Fibroblast of lung (primary cell): Measurements from ENCODE around the gene MYCBP. TPM values are rescaled to one million over a fixed set of nuclear protein-coding genes. Genes with fewer than 3 reads are reported as not detected.
A peak's percentile ranks its signal among the peaks of the same experiment; 100 is the strongest.
"Not testable (repeated sequence)": the region's sequence is repeated elsewhere in the genome, so short reads cannot be mapped to it uniquely, and the experiment has no call there.

Experiments used
- DNase-seq, 2 donors: peaks; one replicate each; pipeline versions ENCODE4 v3.0.0 to v3.0.0-alpha.2; 2010; ENCODE audit warnings: low read depth in 2 of 2
- H2AFZ ChIP-seq: 2 replicates; pipeline ENCODE4 v1.5.1; 2012; ENCODE audit warnings: low read length, control low read depth, inconsistent platforms
- H3K27ac ChIP-seq: 2 replicates; pipeline ENCODE4 v1.5.1; 2011; ENCODE audit warnings: low read length, control low read depth; ENCODE audit not compliant: insufficient read depth
- H3K27me3 ChIP-seq: 2 replicates; pipeline ENCODE4 v1.5.1; 2011; ENCODE audit warnings: mild to moderate bottlenecking, low read length; ENCODE audit not compliant: control insufficient read depth, insufficient read depth
- H3K36me3 ChIP-seq: 2 replicates; pipeline ENCODE4 v1.5.1; 2011; ENCODE audit warnings: low read length; ENCODE audit not compliant: control insufficient read depth, insufficient read depth
- H3K4me1 ChIP-seq: 2 replicates; pipeline ENCODE4 v1.5.1; 2011; ENCODE audit warnings: low read length; ENCODE audit not compliant: control insufficient read depth, insufficient read depth; ENCODE audit errors: extremely low read depth
- H3K4me2 ChIP-seq: 2 replicates; pipeline ENCODE4 v1.5.1; 2011; ENCODE audit warnings: low read length, control low read depth; ENCODE audit not compliant: insufficient read depth; ENCODE audit errors: extremely low read depth
- H3K4me3 ChIP-seq, 4 experiments: fragments of 200-600 bp in 1 of 4; sonication (generic) in 1 of 4; replicated peaks in 1 of 4; 2 replicates each; pipeline ENCODE4 v1.5.1; 2011 to 2016; ENCODE audit warnings: low read length in 4 of 4, low read depth in 3 of 4, mild to moderate bottlenecking in 3 of 4, control low read depth in 2 of 4, inconsistent platforms in 1 of 4, mixed read lengths in 1 of 4; ENCODE audit not compliant: insufficient read depth in 1 of 4; ENCODE audit errors: control extremely low read depth in 1 of 4
- H3K79me2 ChIP-seq: 2 replicates; pipeline ENCODE4 v1.5.1; 2012; ENCODE audit warnings: mild to moderate bottlenecking, low read length, inconsistent platforms; ENCODE audit not compliant: control insufficient read depth, insufficient read depth
- H3K9ac ChIP-seq: 2 replicates; pipeline ENCODE4 v1.5.1; 2011; ENCODE audit warnings: mild to moderate bottlenecking, low read length, control low read depth; ENCODE audit not compliant: insufficient read depth
- H3K9me3 ChIP-seq: 2 replicates; pipeline ENCODE4 v1.5.1; 2012; ENCODE audit warnings: low read depth, low read length; ENCODE audit not compliant: control insufficient read depth, insufficient read depth
- H4K20me1 ChIP-seq: 2 replicates; pipeline ENCODE4 v1.5.1; 2011; ENCODE audit warnings: low read length; ENCODE audit not compliant: control insufficient read depth, insufficient read depth; ENCODE audit errors: extremely low read depth
- CTCF ChIP-seq, 2 donors: IDR thresholded peaks in 1 of 2; conservative IDR thresholded peaks in 1 of 2; 1 replicate in 1 of 2; 2 replicates in 1 of 2; pipeline ENCODE4 v1.5.1; 2011 to 2012; ENCODE audit warnings: low read length in 2 of 2, control low read depth in 1 of 2, inconsistent platforms in 1 of 2, low read depth in 1 of 2, mild to moderate bottlenecking in 1 of 2
- EZH2 ChIP-seq: IDR thresholded peaks from 2 replicates; pipeline ENCODE4 v1.5.1; 2012; ENCODE audit warnings: low read length, control low read depth, mild to moderate bottlenecking; ENCODE audit errors: missing control alignments
- polyA plus RNA-seq, 2 donors: library from polyadenylated mRNA; depleted of rRNA in 1 of 2; stranded (reverse) in 1 of 2; unstranded in 1 of 2; fragments of >200 nt; gene quantifications; 2 replicates each; pipeline ENCODE4 v1.2.1, GENCODE V29; 2011 to 2012; ENCODE audit warnings: missing spikeins in 1 of 2
- total RNA-seq: library from RNA; depleted of rRNA; stranded (reverse); fragments of >200 nt; gene quantifications from 2 replicates; pipeline ENCODE4 v1.2.1, GENCODE V29; 2014

MYCBP gene
- total and polyA plus RNA-seq, 2 donors (not counting 1 experiment from before 2014, with no cell fraction given): 4.0 to 12.5 TPM

GRCh38 chr1:38917772-38918171 is 44.6 kb upstream of the MYCBP start:
- Histone ChIP-seq H3K9ac (no peak overlapping the region), H3K4me1 (no peaks in the 10 kb centered on the region), H3K4me2 (no peak overlapping the region), H3K27ac (no peak overlapping the region), H2AFZ (no peak overlapping the region), H3K36me3 (no peaks in the 10 kb centered on the region), H3K79me2 (no peaks in the 10 kb centered on the region), H3K27me3 (no peaks in the 10 kb centered on the region), H3K4me3 (no peak overlapping the region), H3K9me3 (no peaks in the 10 kb centered on the region), H4K20me1 (no peaks in the 10 kb centered on the region)
- TF ChIP-seq CTCF (conservative IDR thresholded peaks at IDR 0.05 in 1 of 2, IDR thresholded peaks at IDR 0.05 in 1 of 2; ENCODE audit: low read depth in 1 of 2, low read length in 2 of 2) (no peak), EZH2 (no peak)
- no peak for DNase-seq

- Histone ChIP-seq H3K79me2 (no peaks in the 10 kb centered on the region), H3K36me3 (no peaks in the 10 kb centered on the region), H3K4me2 (no peak overlapping the region), H3K4me1 (no peaks in the 10 kb centered on the region), H3K9ac (no peak overlapping the region), H3K9me3 (no peaks in the 10 kb centered on the region), H3K4me3 (no peak overlapping the region), H2AFZ (no peak overlapping the region), H4K20me1 (no peaks in the 10 kb centered on the region), H3K27me3 (no peaks in the 10 kb centered on the region), H3K27ac (no peak overlapping the region)
- no peak for DNase-seq
- no peak for TF ChIP-seq CTCF (conservative IDR thresholded peaks at IDR 0.05 in 1 of 2, IDR thresholded peaks at IDR 0.05 in 1 of 2; ENCODE audit: low read depth in 1 of 2, low read length in 2 of 2)
- no peak for TF ChIP-seq EZH2
These were observed 44.2 kb upstream of the MYCBP start for GRCh38 chr1:38917337-38917736.

- no peaks in the 10 kb centered on the region for H3K36me3 ChIP-seq
- no peak overlapping the region for H3K27ac ChIP-seq
- H3K4me1 ChIP-seq: no peaks in the 10 kb centered on the region
- peak in 1 of 2 donors; percentile 7 for DNase-seq
- no peak overlapping the region for H3K9ac ChIP-seq
- H3K4me3 ChIP-seq: no peak overlapping the region
- H4K20me1 ChIP-seq: no peaks in the 10 kb centered on the region
- no peaks in the 10 kb centered on the region for H3K79me2 ChIP-seq
- no peaks in the 10 kb centered on the region for H3K9me3 ChIP-seq
- H2AFZ ChIP-seq: no peak overlapping the region
- no peak overlapping the region for H3K4me2 ChIP-seq
- no peaks in the 10 kb centered on the region for H3K27me3 ChIP-seq
- no peak for TF ChIP-seq EZH2
- no peak for TF ChIP-seq CTCF (conservative IDR thresholded peaks at IDR 0.05 in 1 of 2, IDR thresholded peaks at IDR 0.05 in 1 of 2; ENCODE audit: low read depth in 1 of 2, low read length in 2 of 2)
These were observed 42.3 kb upstream of the MYCBP start for GRCh38 chr1:38915352-38915948.

GRCh38 chr1:38914908-38915307 is 41.8 kb upstream of the MYCBP start:
- H3K4me1 ChIP-seq, H3K9ac ChIP-seq, H3K36me3 ChIP-seq, H4K20me1 ChIP-seq, H3K4me3 ChIP-seq, H3K27ac ChIP-seq, DNase-seq, H3K9me3 ChIP-seq, H3K27me3 ChIP-seq, H2AFZ ChIP-seq, H3K79me2 ChIP-seq, H3K4me2 ChIP-seq: not testable (repeated sequence)
